Activated T-helper 1 cell treated with anti-CD3 and anti-CD28 coated beads, Interleukin-2, amount 50 U/mL, for 16 hours (primary cell): Measurements from ENCODE around the gene HERC3.
"Not testable (repeated sequence)": the region's sequence is repeated elsewhere in the genome, so short reads cannot be mapped to it uniquely, and the experiment has no call there.

Experiments used
- DNase-seq, 2 donors: peaks; one replicate each; pipeline ENCODE4 v3.0.0-alpha.2; 2020; ENCODE audit warnings: low read depth in 1 of 2, low spot score in 1 of 2

The HERC3 gene

DNA sequence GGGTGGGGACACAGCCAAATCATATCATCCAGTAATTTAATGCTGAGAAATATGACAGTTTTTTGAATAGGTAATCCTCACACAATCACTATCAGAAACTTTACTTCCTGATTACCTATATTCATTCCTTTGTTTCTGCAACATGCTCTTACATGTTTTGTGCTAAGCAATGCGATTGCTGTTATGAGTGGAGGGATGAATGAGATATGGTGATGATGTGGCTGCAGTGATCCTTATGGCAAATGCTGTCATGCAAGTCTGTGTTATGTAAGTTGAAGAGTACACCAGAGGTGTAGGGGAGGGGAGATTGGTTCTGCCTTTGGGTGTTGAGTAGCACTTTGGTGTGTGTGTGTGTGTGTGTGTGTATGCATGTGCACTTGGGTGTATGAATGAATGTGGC lies 14.6 kb downstream of the HERC3 start:
- no peak for DNase-seq

DNA sequence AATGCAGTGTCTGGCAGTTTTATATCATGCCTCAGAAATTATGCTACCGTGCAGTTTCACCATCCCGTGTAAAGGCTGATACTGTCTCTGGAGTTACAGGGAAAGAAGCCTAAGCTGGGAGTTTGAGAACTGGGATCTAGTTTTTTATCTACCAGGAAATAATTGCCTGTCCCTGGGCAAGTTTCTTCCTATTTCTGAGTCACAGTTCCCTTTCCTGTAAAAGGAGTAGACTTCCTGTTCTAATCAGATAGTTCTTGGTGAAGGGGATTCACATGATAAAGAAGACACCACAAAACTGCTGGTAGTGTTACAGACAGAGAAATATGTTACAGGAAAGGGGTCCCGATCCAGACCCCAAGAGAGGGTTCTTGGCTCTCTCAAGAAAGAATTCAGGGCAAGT lies 17.1 kb downstream of the HERC3 start:
- no peak for DNase-seq

GRCh38 chr4:88609794-88610193 lies 17.5 kb downstream of the HERC3 start:
- DNase-seq, result not testable (repeated sequence)

DNA sequence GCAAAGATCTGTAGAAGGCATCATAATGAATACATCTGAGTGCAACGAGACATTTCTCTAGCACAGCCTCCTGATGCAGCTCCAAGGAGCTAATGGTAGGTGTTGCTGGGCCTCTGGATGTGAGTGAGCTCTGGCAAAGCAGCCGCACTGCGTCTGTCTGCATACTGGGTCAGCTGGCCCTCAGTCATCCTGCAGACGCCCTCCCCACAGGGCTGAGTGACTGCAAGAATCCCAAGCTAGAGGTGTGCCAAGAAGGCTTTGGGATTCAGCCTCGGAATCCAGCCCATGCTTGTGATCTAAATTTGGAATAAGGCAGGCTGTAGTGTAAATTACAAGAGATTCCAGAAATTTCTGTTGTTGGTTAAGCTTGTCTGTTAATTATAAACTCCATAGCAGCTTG lies 18.5 kb downstream of the HERC3 start:
- DNase-seq, result no peak

DNA sequence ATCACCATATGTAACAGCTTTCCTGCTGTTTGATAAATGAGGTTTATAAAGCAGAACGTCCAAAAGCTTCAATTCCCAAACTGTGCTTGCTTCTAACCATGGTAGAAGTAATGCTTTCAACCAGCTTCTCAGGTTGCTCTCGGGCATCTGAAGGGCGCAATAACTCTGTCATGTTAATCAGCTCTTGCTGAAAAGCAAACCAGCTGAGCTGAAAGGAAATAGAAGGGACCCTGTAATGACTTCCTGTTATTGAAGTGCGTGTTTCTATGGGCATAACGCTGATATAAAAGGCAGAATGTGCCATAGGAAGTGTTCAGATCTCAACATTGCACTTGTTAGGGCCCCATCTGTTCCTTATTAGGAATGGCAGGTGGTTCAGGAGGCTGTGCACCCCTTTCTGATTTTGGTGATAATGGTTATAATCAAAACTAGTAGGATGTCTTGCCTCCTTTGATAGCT lies 21.2 kb downstream of the HERC3 start:
- DNase-seq, result no peak

- no peak for DNase-seq
These were observed 21.8 kb downstream of the HERC3 start for GRCh38 chr4:88614058-88614457.

DNA sequence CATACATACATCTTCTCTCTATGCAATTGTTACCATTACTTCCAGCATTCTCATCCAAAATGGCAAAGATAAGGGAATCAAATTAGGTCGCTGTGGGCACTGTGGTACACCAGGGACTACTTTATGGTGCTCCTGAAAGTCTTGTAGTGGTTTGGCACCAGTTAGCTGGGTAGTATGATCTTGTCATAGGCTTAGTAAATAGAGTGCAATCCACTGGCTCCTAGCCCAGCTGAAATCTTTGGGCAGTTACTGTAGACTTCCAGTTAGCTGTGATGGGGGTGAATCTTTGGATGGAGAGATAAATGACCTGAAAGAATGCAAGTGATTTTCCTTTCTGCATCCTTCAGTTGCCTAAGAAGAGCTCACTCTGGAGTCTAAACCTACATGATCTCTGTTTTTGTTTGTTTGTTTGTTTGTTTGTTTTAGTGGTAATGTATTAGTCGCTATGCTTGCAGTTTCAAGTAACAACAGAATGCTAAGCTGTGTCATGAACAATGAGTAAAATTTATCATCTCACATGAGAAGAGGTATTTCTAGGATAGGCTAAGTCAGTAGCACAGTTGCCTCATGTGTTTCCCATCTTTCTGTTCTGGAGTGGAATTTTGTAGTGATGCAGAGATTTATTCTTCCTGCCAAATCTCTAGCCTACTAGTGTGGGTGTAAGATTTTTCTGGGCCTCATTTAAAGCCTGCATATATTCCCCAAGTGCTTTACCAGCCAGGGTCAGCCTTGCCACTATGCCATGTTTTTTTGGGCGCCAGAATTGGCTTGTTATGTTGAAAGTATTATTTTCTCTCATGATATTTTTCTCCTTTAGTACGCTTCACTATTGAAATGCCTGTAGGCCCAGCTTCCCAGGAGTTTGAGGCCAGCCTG lies 24.2 kb downstream of the HERC3 start:
- DNase-seq, result no peak

GRCh38 chr4:88618782-88619485 lies 26.7 kb downstream of the HERC3 start:
- no peak for DNase-seq

- no peak for DNase-seq
These were observed 27.7 kb downstream of the HERC3 start for GRCh38 chr4:88619971-88620370.

DNA sequence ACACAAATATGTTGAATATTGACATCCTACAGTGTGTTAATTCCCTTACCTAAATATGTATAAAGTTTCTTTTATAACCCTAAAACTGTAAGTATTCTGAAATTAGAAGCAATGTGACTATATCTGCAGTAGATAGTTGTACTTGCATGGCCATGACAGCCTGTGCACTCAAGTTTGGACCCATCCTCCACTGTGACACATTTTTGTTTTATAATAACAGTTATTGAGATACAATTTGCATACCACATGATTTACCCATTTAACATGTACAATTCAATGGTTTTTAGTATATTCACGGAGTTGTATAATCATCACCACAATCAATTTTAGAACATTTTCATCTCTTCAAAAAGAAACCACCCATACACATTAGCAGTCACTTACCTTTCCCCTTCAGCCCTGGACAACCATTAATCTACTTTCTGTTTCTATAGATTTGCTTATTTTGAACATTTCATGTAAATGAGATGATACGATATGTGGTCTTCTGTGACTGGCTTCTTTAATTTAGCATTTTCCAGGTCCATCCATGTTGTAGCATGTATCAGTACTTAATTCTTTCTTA lies 29.6 kb downstream of the HERC3 start:
- no peak for DNase-seq

DNA sequence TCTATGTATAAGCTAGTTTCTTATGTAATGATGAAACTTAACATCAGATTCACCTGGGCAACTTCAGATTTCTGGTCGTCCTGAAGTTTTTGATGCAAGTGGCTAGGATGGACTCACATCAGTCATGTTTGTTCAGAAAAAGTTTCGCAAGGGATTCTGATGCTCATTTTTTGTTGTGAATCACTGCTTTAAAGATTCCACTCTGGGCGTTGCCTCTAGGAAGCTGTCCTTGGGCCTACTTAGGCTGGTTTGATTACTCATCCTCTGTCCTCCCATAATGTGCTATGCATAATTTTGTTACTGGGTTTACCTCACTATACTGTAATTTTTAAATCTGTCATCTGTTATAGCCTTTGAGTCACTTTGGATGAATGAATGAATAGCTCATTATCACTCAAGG lies 30.8 kb downstream of the HERC3 start:
- no peak for DNase-seq

- no peak for DNase-seq
These were observed 36.5 kb downstream of the HERC3 start for GRCh38 chr4:88628746-88629145.

- DNase-seq, result no peak
These were observed 37.5 kb downstream of the HERC3 start for GRCh38 chr4:88629826-88630225.

DNA sequence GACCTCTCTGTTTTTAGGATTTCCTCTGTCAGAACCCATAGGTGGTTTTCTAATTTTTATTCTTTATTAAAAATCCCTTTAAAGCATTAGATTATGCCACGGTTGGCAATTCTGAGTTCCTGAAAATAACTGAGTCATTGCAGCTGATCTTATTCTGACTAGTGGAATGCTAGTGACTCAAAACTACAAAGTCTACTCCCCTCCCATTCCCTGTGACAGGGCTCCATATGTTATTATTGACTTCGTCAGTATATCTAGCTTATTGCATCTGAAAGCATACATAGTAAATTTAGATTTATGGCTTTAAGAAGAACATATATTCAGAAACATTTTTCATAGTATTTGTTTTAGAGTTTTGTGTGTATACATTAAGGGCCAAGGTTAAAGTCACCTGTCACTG lies 38.5 kb downstream of the HERC3 start:
- DNase-seq, result no peak

DNA sequence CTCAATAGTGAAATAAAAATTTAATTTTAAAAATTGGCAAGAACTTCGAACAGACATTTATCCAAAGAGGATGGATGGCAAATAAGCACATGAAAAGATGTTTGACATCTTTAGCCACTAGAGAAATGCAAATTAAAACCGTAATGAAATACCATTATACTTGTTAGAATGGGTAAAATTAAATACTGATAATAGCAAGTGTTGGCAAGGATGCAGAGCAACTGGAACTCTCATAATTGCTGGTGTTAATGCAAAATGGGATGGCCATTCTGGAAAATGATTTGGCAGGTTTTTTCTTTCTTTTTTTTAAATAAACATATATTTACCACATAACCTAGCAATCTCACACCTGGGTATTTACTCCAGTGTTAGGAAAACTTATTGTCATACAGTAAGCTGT lies 51.7 kb downstream of the HERC3 start:
- DNase-seq, result no peak

DNA sequence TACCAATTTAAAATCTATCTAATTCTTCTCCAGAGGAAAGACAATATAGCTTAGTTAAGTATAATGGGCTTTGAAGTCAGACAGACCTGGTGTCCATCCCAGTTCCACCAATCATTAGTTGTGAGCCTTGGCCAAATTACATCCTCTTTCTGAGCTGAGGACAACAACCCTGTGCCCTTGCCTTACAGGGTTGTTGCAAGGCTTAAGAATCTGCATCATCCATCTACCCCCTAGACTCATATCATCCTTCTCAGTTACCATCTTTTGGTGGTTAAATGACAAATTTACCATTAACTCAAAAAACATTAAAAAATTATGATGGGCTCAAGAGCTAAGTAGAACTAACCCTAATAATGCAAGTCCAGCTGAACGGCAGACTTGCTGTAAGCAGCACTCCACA lies 53.7 kb downstream of the HERC3 start:
- no peak for DNase-seq

GRCh38 chr4:88646528-88647280 lies 54.4 kb downstream of the HERC3 start:
- DNase-seq, result no peak

DNA sequence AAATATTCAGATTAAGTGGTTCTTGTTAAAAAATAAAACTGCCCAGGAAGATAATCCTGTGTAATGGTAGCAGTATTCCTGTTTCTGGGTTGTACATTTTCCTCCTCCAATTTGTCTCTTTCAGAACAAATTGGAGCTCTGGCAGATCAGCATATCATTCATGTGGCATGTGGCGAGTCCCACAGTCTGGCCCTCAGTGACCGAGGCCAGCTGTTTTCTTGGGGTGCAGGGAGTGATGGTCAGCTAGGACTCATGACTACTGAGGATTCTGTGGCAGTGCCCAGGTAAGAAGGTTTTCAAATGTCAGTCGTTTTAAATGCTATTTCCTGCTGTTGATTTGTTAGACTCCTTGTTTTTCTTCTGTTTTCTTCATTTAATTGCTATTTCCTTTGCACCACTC lies 57.4 kb downstream of the HERC3 start:
- DNase-seq, result no peak

DNA sequence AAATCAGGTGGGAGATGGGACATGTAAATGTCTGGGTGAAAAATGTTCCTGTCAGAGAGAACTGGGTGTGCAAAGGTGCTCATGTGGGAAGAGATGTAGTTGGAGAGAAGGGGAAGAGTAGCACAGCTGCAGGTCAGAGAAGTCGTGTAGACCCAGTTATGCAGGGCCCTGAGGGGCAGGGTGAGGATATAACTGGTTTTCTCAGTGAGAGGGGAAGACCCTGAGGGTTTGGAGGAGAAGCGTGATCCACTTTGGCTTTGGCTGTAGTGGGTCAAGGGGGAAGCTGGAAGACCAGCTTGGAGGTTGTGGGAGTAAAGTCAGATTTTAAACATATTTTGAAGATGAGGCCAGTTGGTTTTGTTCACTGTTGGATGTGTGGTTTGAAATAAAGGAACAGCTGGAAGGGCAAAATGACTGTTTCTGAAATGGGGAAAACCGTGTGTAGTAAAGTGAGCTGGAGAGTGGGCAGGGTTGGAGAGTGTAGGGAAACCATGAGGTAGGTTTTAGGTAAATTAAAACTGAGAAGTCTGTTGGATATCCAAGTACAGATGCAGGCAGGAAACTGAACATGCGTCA lies 61.2 kb downstream of the HERC3 start:
- DNase-seq, result no peak

- no peak for DNase-seq
These were observed 62.9 kb downstream of the HERC3 start for GRCh38 chr4:88655226-88655625.
